Vagina (tissue), 2 donors: ENCODE measurements around the gene EXOC6B.

Experiments
- POLR2A ChIP-seq, 2 donors: fragments of 450-650 bp; IDR thresholded peaks; one replicate each; pipeline ENCODE4 v1.6.1; 2017; ENCODE audit warnings: antibody characterized with exemption in 2 of 2, mild to moderate bottlenecking in 2 of 2, moderate library complexity in 2 of 2
- POLR2AphosphoS5 ChIP-seq, 2 donors: sonication (generic); formaldehyde crosslinking; IDR thresholded peaks; one replicate each; pipeline ENCODE4 v1.9.0; 2017; ENCODE audit warnings: antibody characterized with exemption in 2 of 2, mild to moderate bottlenecking in 2 of 2, low read depth in 1 of 2; ENCODE audit not compliant: insufficient read depth in 1 of 2
- TF ChIP-seq, protein P1 (sequence below), 3 experiments: fragments of 450-650 bp in 2 of 3; fragments of 200-600 bp in 1 of 3; sonication (generic) in 1 of 3; IDR thresholded peaks; one replicate each; pipeline ENCODE4 v1.5.1; 2017 to 2019; ENCODE audit warnings: antibody characterized with exemption in 3 of 3, mild to moderate bottlenecking in 2 of 3, moderate library complexity in 2 of 3

GRCh38 chr2:72276356-72276755 is 549.5 kb downstream of the EXOC6B start:
- no peak for TF ChIP-seq POLR2AphosphoS5 (IDR thresholded peaks at IDR 0.05; ENCODE audit: insufficient read depth in 1 of 2, low read depth in 1 of 2)
- TF ChIP-seq, protein P1, sequence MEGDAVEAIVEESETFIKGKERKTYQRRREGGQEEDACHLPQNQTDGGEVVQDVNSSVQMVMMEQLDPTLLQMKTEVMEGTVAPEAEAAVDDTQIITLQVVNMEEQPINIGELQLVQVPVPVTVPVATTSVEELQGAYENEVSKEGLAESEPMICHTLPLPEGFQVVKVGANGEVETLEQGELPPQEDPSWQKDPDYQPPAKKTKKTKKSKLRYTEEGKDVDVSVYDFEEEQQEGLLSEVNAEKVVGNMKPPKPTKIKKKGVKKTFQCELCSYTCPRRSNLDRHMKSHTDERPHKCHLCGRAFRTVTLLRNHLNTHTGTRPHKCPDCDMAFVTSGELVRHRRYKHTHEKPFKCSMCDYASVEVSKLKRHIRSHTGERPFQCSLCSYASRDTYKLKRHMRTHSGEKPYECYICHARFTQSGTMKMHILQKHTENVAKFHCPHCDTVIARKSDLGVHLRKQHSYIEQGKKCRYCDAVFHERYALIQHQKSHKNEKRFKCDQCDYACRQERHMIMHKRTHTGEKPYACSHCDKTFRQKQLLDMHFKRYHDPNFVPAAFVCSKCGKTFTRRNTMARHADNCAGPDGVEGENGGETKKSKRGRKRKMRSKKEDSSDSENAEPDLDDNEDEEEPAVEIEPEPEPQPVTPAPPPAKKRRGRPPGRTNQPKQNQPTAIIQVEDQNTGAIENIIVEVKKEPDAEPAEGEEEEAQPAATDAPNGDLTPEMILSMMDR (IDR thresholded peaks at IDR 0.05): no peak
- no peak for TF ChIP-seq POLR2A (IDR thresholded peaks at IDR 0.05)
